ENCODE results near the gene ZW10. TPM values are rescaled to one million over a fixed set of nuclear protein-coding genes. Genes with fewer than 3 reads are reported as not detected.

ZW10 gene

DNA sequence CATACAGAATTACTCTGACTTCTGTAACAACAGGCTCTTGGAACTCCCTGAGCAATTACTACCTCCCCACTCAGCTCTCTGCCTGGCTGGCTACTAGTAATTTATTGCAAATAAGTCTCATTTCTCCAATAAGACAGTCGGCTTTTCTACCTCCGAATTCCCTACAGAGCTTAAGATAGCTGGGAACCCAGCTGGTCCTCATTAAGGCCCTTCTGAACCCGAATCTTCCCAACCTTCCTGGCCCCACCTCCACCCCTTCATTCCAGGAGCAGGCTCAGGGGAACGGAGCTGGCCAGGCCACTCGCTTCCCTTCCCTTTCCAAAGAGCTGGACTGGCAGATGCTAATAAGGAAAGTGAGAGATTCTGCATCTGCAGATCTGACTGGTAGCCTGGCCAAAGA, 89.0 kb downstream of the ZW10 start:
- peaks cover 11% of the 10 kb centered on the region for H3K4me1 ChIP-seq (ENCODE audit: control insufficient read depth, low read depth, low read length)
- H3K4me2 ChIP-seq (ENCODE audit: low read length) = no peak overlapping the region
- H3K18ac ChIP-seq (ENCODE audit: low read length) = no peak overlapping the region

DNA sequence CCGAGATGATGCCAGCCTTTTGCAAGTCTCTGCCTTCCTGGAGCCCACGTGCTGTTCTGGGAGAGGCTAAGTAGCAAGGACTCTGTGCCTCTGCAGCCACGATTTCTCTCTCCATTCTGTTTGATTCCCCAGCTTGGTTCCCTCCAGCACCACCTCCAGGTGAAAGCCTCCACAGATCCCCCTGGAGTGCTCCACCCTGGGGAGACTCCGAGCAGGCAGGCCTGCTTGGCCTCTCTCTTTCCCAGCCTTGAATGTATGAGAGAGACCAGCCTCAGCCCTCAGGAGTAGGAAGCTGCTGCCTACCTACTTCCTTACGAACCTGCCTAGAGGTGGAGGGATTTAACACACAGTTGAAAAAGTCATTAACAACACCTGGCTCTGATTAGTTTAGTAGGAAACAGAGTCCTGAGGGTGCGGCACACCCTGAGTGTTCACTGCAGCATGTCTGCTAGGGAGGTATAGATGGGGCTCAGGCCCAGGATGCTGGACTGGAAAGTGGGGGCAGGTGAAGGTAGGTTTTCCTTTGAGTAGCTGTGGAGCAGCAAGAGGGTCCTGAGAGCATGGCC, 89.9 kb downstream of the ZW10 start:
- no peaks in the 10 kb centered on the region for H3K27me3 ChIP-seq (ENCODE audit: insufficient read depth, low read length, poor library complexity)
- no peak overlapping the region for H2BK15ac ChIP-seq (replicated peaks; ENCODE audit: low read depth)
- no peak overlapping the region for H2BK5ac ChIP-seq (ENCODE audit: low read length)
- no CpG with 5 or more reads among the region's 6 CpGs for WGBS (ENCODE audit: extremely low coverage, insufficient coverage, low lambda C conversion rate)
- H3K79me1 ChIP-seq (ENCODE audit: low read length) = no peaks in the 10 kb centered on the region
- H3K9ac ChIP-seq (ENCODE audit: low read length) = no peak overlapping the region
- no peak overlapping the region for H2BK120ac ChIP-seq (ENCODE audit: low read depth, low read length)
- H3K4me3 ChIP-seq (ENCODE audit: low read length) = no peak overlapping the region
- no peak overlapping the region for H3K27ac ChIP-seq (ENCODE audit: low read depth, low read length)
- no peaks in the 10 kb centered on the region for H3K79me2 ChIP-seq (ENCODE audit: control insufficient read depth, insufficient read depth, low read length)
- H3K4ac ChIP-seq (ENCODE audit: low read depth, low read length) = no peak overlapping the region
- H2AK5ac ChIP-seq (ENCODE audit: low read length) = no peak overlapping the region
- H4K5ac ChIP-seq (ENCODE audit: low read length) = no peak overlapping the region
- no peak overlapping the region for H3K23ac ChIP-seq (ENCODE audit: low read length)
- no peak overlapping the region for H3K4me2 ChIP-seq (ENCODE audit: low read length)
- no peak overlapping the region for H3K56ac ChIP-seq (ENCODE audit: low read length)
- no peak overlapping the region for H4K8ac ChIP-seq (ENCODE audit: low read depth, low read length)
- no peaks in the 10 kb centered on the region for H3K36me3 ChIP-seq (ENCODE audit: control insufficient read depth, insufficient read depth, low read length)
- DNase-seq = no peak
- H3K4me1 ChIP-seq (ENCODE audit: control insufficient read depth, low read depth, low read length) = peaks cover 11% of the 10 kb centered on the region
- no peak overlapping the region for H3K18ac ChIP-seq (ENCODE audit: low read length)

More for the DNA sequence above, 89.0 kb downstream of the ZW10 start:
- no peak for DNase-seq
- H4K5ac ChIP-seq (ENCODE audit: low read length) = no peak overlapping the region
- no peaks in the 10 kb centered on the region for H3K79me2 ChIP-seq (ENCODE audit: control insufficient read depth, insufficient read depth, low read length)
- no peak overlapping the region for H2BK15ac ChIP-seq (replicated peaks; ENCODE audit: low read depth)
- H3K4me3 ChIP-seq (ENCODE audit: low read length) = no peak overlapping the region
- no peak overlapping the region for H4K8ac ChIP-seq (ENCODE audit: low read depth, low read length)
- no peaks in the 10 kb centered on the region for H3K79me1 ChIP-seq (ENCODE audit: low read length)
- H2AK5ac ChIP-seq (ENCODE audit: low read length) = no peak overlapping the region
- H2BK120ac ChIP-seq (ENCODE audit: low read depth, low read length) = no peak overlapping the region
- no peak overlapping the region for H3K56ac ChIP-seq (ENCODE audit: low read length)
- no peak overlapping the region for H3K9ac ChIP-seq (ENCODE audit: low read length)
- H3K4ac ChIP-seq (ENCODE audit: low read depth, low read length) = no peak overlapping the region
- H3K23ac ChIP-seq (ENCODE audit: low read length) = no peak overlapping the region
- no peak overlapping the region for H3K27ac ChIP-seq (ENCODE audit: low read depth, low read length)
- no peaks in the 10 kb centered on the region for H3K27me3 ChIP-seq (ENCODE audit: insufficient read depth, low read length, poor library complexity)
- no peak overlapping the region for H2BK5ac ChIP-seq (ENCODE audit: low read length)
- no CpG with 5 or more reads among the region's 5 CpGs for WGBS (ENCODE audit: extremely low coverage, insufficient coverage, low lambda C conversion rate)
- no peaks in the 10 kb centered on the region for H3K36me3 ChIP-seq (ENCODE audit: control insufficient read depth, insufficient read depth, low read length)

Small RNA genes lying within 50 kb of the gene (small RNA-seq; reads per million reads assigned to genes)
- gene LRRC37A13P (ENCODE audit: insufficient read depth) (not detected), gene RPS29P19 (ENCODE audit: insufficient read depth) (not detected)

Measured in mesendoderm (in vitro differentiated cells).